ENCODE data around the gene RFFL. TPM values are rescaled to one million over a fixed set of nuclear protein-coding genes. Genes with fewer than 3 reads are reported as not detected.

RFFL gene
- total RNA-seq, 1 donor from 2014 or later = 45.4 TPM

- DNase-seq (ENCODE audit: low spot score) = no peak
Measured at GRCh38 chr17:35080536-35080935, 17.0 kb upstream of the RFFL start.

GRCh38 chr17:35079547-35080423 lies 16.3 kb upstream of the RFFL start:
- no peak for DNase-seq (ENCODE audit: low spot score)

GRCh38 chr17:35076874-35077273 lies 13.4 kb upstream of the RFFL start:
- DNase-seq (ENCODE audit: low spot score) = no peak

GRCh38 chr17:35074711-35075707 lies 11.5 kb upstream of the RFFL start:
- no peak for DNase-seq (ENCODE audit: low spot score)

GRCh38 chr17:35073991-35074627 lies 10.6 kb upstream of the RFFL start:
- no peak for DNase-seq (ENCODE audit: low spot score)

- no peak for DNase-seq (ENCODE audit: low spot score)
Measured at GRCh38 chr17:35073183-35073790, 9.8 kb upstream of the RFFL start.

GRCh38 chr17:35069311-35069710 lies 5.8 kb upstream of the RFFL start:
- DNase-seq (ENCODE audit: low spot score) = no peak

- DNase-seq (ENCODE audit: low spot score) = no peak
Measured at GRCh38 chr17:35068249-35068648, 4.7 kb upstream of the RFFL start.

- no peak for DNase-seq (ENCODE audit: low spot score)
Measured at GRCh38 chr17:35065880-35066279, 2.4 kb upstream of the RFFL start.

GRCh38 chr17:35064516-35065215 lies 1.2 kb upstream of the RFFL start:
- no peak for DNase-seq (ENCODE audit: low spot score)

- no peak for DNase-seq (ENCODE audit: low spot score)
Measured at GRCh38 chr17:35062308-35062707, 1.2 kb downstream of the RFFL start.

GRCh38 chr17:35057332-35057915 lies 6.1 kb downstream of the RFFL start:
- DNase-seq (ENCODE audit: low spot score) = no peak

- DNase-seq (ENCODE audit: low spot score) = no peak
Measured at GRCh38 chr17:35056013-35056412, 7.5 kb downstream of the RFFL start.

- DNase-seq (ENCODE audit: low spot score) = no peak
Measured at GRCh38 chr17:35053204-35053603, 10.3 kb downstream of the RFFL start.

GRCh38 chr17:35052780-35053179 lies 10.7 kb downstream of the RFFL start:
- DNase-seq (ENCODE audit: low spot score) = no peak

GRCh38 chr17:35052241-35052610 lies 11.3 kb downstream of the RFFL start:
- DNase-seq (ENCODE audit: low spot score) = no peak

GRCh38 chr17:35051579-35052240 lies 11.8 kb downstream of the RFFL start:
- DNase-seq (ENCODE audit: low spot score) = no peak

- peak; percentile 23 for DNase-seq (ENCODE audit: low spot score)
Measured at GRCh38 chr17:35051183-35051578, 12.3 kb downstream of the RFFL start.

- no peak for DNase-seq (ENCODE audit: low spot score)
Measured at GRCh38 chr17:35050170-35050569, 13.3 kb downstream of the RFFL start.

All from mucosa of gallbladder (tissue), 1 donor.